Measurements from ENCODE around the gene ANO1.

Gene ANO1

GRCh38 chr11:70220920-70221319 lies 142.8 kb downstream of the ANO1 start:
- no peak for DNase-seq

GRCh38 chr11:70225681-70226177 lies 147.6 kb downstream of the ANO1 start:
- DNase-seq, result no peak

DNA sequence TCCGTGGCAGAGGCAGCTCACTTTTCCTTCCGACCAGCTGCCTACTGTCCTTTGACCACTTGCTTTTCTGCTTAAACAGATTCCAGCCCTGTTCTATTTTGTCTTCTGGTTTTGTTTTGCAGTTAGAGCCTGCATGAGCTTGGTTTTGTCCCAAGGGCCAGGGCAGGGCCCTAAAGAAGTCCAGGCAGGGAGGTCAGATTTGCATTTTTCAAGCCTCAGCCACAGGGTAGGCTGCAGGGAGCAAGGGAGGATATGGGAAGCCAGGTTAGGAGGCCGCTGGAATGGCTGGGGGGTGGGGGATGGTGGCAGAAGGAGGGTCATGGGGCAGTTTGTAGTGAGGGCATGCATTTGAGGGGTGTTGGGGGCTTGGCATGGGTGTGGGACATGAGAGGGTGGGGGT lies 148.1 kb downstream of the ANO1 start:
- DNase-seq, result no peak

- DNase-seq, result no peak
These were observed 148.8 kb downstream of the ANO1 start for GRCh38 chr11:70226967-70227366.

DNA sequence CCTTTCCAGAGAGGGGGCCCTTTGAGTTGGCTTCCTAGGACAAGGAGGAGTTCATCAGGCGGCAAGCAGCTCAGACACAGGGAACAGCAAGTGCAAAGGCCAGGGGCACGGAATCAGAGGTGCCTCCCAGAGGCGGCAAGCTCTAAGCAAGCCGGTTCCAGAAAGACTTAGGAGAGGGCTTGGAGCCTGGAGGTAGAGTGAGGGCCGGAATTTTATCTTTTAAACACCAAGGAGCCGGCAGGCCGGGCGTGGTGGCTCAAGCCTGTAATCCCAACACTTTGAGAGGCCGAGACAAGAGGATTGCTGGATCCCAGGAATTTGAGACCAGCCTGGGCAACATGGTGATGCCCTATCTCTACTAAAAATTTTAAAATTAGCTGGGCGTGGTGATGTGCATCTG lies 151.6 kb downstream of the ANO1 start:
- no peak for DNase-seq

- DNase-seq, result no peak
These were observed 152.2 kb downstream of the ANO1 start for GRCh38 chr11:70230151-70230839.

DNA sequence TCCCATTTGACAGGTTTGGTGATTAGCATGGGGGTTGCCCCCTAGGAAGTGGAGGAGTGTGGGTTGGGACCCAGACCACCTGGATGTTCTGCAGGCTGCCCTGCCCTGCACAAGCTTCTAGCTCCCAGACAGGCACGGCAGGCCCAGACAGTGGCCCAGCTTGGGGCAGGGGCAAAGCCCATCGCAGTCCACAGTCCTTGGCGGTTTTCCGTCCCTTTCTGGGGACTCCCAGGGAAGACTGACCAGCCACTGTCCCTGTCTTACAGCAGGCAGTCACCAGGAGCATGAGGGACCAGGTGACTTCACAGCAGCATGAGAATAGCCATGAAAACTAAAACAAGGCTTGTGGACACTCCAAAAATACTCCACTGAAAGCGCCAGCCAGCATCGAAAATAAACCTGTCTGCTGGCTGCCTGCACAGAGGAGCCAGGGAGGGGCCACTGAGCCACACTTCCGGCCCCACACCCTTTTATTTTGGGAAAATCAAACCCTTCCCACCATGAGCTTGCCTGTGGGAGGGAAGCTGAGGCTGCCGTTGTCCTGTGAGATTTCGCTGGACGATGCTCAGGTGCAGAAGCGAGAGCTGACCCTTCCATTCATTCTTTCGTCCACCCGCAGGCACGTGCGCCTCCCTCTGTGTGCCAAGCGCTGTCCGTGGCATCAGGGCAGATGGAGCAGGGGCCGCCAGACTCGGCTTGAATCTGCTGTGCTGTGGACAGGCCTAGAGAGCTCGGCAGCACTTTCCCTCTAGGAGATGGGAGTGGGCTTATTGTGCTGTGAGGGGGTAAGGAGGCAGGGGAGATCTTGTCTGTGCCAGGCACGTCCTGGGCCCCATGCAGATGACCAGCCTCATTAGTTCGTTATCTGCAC lies 153.0 kb downstream of the ANO1 start:
- no peak for DNase-seq

DNA sequence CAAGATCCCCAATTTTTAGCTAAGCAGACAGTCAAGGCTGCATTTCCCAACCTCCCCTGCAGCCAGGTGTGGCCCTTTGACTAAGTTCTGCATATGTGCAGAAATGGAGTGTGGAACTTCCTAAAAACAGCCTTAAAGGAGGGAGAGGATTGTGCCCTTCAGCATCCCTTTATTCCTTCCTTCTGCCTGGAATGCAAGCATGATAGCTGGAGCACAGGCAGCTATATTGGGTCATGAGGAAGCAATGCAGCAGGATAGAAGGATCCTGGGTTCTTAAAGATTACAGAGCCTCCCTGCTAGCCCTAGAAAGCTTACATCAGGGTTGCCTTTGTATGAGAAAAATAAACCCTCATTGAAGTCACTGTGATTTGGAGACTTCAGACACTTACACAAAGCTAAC lies 154.9 kb downstream of the ANO1 start:
- DNase-seq, result no peak

DNA sequence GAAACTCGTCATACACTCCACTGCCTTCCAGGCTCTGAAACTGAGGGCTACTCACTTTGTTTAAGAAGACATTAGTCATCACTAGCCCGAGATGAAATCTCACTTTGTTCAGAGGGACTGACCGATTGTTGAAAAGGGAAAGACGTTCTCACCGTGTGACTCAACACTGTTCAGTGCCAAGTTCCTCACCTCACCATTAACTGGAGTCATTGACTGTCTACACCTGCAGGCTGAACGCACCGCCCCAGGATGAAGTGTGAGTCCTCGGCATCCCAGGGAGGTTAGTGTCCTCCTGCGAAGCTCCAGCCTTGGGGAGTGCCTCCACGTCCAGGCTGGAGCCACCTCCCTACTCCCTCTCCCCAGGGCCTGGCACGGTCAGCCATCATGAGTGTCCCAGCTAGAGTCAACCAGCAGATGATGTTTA lies 155.4 kb downstream of the ANO1 start:
- DNase-seq, result no peak

DNA sequence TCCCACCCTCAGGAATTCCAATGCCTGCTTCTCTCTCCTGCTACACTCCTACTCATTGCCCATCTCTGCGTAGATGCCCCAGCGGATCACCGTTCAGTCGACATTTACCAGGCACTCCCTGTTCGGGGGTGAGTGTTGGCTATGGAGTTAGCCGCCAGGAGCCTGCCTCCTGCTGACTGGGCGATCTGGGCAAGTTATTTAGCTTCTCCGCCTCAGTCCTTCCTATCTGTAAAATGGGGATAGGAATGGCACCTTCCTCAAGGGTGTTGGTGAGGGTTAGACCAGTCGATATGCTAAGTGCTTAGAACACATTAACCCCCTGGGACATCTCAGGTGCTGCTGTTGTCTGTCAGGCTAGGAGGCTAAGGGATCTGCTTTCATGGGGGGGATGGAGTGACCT lies 155.8 kb downstream of the ANO1 start:
- DNase-seq, result no peak
